Suprapubic skin (tissue), 4 donors: ENCODE results near the gene CSRP1. TPM values are rescaled to one million over a fixed set of nuclear protein-coding genes. Genes with fewer than 3 reads are reported as not detected.
"Not testable (repeated sequence)": the region's sequence is repeated elsewhere in the genome, so short reads cannot be mapped to it uniquely, and the experiment has no call there.

Experiments used
- DNase-seq, 2 donors: peaks; one replicate each; pipeline ENCODE4 v3.0.0-alpha.2; 2019; ENCODE audit warnings: low spot score in 2 of 2
- H3K27ac ChIP-seq: fragments of 200-600 bp; sonication (generic); one replicate; pipeline ENCODE4 v1.5.1; 2019
- H3K27me3 ChIP-seq: fragments of 200-600 bp; sonication (generic); one replicate; pipeline ENCODE4 v1.5.1; 2019
- H3K36me3 ChIP-seq: fragments of 200-600 bp; sonication (generic); one replicate; pipeline ENCODE4 v1.5.1; 2019
- H3K4me1 ChIP-seq: fragments of 200-600 bp; sonication (generic); one replicate; pipeline ENCODE4 v1.5.1; 2019
- H3K4me3 ChIP-seq: fragments of 200-600 bp; sonication (generic); one replicate; pipeline ENCODE4 v1.5.1; 2019; ENCODE audit warnings: mild to moderate bottlenecking
- H3K9me3 ChIP-seq: fragments of 200-600 bp; sonication (generic); one replicate; pipeline ENCODE4 v1.5.1; 2019
- EP300 ChIP-seq: sonication (generic); formaldehyde crosslinking; IDR thresholded peaks from one replicate; pipeline ENCODE4 v1.6.1; 2017; ENCODE audit warnings: antibody characterized with exemption
- POLR2A ChIP-seq, 2 donors: fragments of 450-650 bp; IDR thresholded peaks; one replicate each; pipeline ENCODE4 v1.6.1; 2017; ENCODE audit warnings: antibody characterized with exemption in 2 of 2, mild to moderate bottlenecking in 2 of 2, moderate library complexity in 2 of 2
- POLR2AphosphoS5 ChIP-seq, 3 donors: sonication (generic); formaldehyde crosslinking; IDR thresholded peaks; one replicate each; pipeline ENCODE4 v1.6.1; 2017; ENCODE audit warnings: antibody characterized with exemption in 3 of 3
- WGBS: methylation state at CpG from one replicate; pipeline ENCODE4 v1.1.5; 2018; 5-methylcytosine and 5-hydroxymethylcytosine counted together
- total RNA-seq, 4 donors: library from RNA; depleted of rRNA; stranded (reverse); fragments of >200 nt; gene quantifications; one replicate each; pipeline ENCODE4 v1.1.0, GENCODE V29; 2016
- TF ChIP-seq, protein P1 (sequence below), 2 donors: fragments of 200-600 bp in 1 of 2; fragments of 450-650 bp in 1 of 2; sonication (generic) in 1 of 2; IDR thresholded peaks; one replicate each; pipeline ENCODE4 v1.5.1; 2016 to 2019; ENCODE audit warnings: antibody characterized with exemption in 2 of 2, mild to moderate bottlenecking in 1 of 2, moderate library complexity in 1 of 2

Gene CSRP1
- total RNA-seq, 4 donors from 2014 or later: 379 to 436 (median 414) TPM

DNA sequence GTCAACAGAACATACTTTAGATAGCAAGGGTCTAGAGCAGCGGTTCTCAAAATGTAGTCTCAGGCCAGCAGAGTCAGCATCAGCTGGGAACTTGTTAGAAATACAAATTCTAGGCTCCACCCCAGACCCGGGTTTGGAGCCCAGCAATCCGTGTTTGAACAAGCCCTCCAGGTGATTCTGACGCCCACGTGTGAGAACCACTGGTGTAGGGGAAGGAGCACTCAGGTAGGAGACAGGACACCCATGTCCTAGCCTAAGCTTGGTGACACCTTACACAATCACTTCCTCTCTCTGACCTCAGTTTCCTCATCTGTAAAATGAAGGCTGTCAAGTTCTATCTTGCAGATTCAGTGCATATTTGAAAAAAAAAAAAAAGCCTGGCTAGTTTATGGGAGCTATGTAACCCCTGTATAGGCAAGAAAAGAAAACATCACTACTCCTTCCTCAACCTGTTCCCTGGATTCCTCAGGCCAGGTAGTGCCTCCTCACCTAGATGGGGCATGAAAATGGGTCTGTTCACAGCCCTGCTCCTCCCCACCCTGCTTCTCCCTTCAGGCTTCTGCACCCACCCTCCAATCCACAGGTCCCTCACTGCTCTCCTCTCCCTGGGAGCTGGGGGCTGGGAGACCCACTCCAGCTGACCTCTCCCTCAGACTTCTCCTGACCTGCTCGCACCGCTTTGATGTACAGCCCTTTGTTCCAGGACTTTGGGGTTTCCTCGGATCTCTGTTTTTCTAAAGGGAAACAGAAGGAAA lies 30.8 kb downstream of the CSRP1 start:
- H3K27ac ChIP-seq: peak overlapping the region; percentile 75
- no peaks in the 10 kb centered on the region for H3K36me3 ChIP-seq
- DNase-seq: no peak
- 56% methylated on average over 8 of the region's 8 CpGs for WGBS
- no peaks in the 10 kb centered on the region for H3K27me3 ChIP-seq
- H3K9me3 ChIP-seq: no peaks in the 10 kb centered on the region
- H3K4me3 ChIP-seq: no peak overlapping the region
- H3K4me1 ChIP-seq: peaks cover 62% of the 10 kb centered on the region
- TF ChIP-seq POLR2AphosphoS5 (IDR thresholded peaks at IDR 0.05) (no peak), EP300 (no peak), POLR2A (IDR thresholded peaks at IDR 0.05) (no peak)
- TF ChIP-seq, protein P1, sequence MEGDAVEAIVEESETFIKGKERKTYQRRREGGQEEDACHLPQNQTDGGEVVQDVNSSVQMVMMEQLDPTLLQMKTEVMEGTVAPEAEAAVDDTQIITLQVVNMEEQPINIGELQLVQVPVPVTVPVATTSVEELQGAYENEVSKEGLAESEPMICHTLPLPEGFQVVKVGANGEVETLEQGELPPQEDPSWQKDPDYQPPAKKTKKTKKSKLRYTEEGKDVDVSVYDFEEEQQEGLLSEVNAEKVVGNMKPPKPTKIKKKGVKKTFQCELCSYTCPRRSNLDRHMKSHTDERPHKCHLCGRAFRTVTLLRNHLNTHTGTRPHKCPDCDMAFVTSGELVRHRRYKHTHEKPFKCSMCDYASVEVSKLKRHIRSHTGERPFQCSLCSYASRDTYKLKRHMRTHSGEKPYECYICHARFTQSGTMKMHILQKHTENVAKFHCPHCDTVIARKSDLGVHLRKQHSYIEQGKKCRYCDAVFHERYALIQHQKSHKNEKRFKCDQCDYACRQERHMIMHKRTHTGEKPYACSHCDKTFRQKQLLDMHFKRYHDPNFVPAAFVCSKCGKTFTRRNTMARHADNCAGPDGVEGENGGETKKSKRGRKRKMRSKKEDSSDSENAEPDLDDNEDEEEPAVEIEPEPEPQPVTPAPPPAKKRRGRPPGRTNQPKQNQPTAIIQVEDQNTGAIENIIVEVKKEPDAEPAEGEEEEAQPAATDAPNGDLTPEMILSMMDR (IDR thresholded peaks at IDR 0.05): no peak

DNA sequence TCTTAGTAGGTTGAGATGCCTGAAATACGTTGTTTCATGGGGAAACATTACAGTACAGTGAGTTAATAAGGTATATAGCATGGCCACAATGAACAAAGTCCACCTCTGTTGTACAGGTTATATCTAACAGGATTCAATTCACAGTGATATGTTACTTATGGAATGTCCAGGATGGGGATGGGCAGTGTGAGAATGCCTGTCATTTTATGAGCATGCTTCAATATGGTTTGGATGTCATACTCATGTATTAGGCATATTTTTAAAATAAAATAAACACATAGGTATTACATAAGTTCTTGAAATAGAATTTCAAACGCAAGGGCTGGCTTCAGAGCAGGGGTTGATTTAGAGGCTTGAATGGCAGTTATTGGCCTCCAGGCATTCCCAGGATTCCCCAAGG lies 31.8 kb downstream of the CSRP1 start:
- H3K36me3 ChIP-seq: no peaks in the 10 kb centered on the region
- H3K4me1 ChIP-seq: peaks cover 52% of the 10 kb centered on the region
- 75% methylated on average over 2 of the region's 2 CpGs for WGBS
- no peaks in the 10 kb centered on the region for H3K27me3 ChIP-seq
- no peaks in the 10 kb centered on the region for H3K9me3 ChIP-seq
- H3K27ac ChIP-seq: no peak overlapping the region
- no peak overlapping the region for H3K4me3 ChIP-seq
- TF ChIP-seq POLR2AphosphoS5 (IDR thresholded peaks at IDR 0.05): no peak
- TF ChIP-seq POLR2A (IDR thresholded peaks at IDR 0.05): no peak
- no peak for TF ChIP-seq EP300
- TF ChIP-seq, protein P1 (IDR thresholded peaks at IDR 0.05): no peak
- no peak for DNase-seq

DNA sequence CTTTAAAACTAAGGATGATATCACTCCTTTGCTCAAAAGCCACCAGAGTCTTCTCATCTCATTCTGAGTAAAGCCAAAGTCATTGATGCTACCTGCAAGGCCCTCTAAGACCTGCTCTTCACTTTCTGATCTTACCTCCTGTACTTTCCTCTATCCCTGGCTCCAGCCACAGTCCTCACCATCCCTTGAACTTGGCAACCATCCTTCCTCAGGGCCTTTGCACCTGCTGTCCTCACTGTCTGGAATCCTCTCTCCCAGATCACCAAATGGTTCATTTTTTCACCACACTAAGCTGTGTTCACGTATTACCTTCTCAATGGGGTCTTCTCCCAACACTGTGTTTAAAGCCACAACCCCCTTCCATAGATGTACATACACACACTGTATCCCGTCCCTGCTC lies 33.6 kb downstream of the CSRP1 start:
- Histone ChIP-seq H3K27me3 (no peaks in the 10 kb centered on the region), H3K36me3 (no peaks in the 10 kb centered on the region), H3K4me1 (peaks cover 49% of the 10 kb centered on the region), H3K9me3 (no peaks in the 10 kb centered on the region), H3K4me3 (no peak overlapping the region), H3K27ac (no peak overlapping the region)
- WGBS: 97% methylated on average over 2 of the region's 2 CpGs
- TF ChIP-seq EP300 (no peak), POLR2AphosphoS5 (IDR thresholded peaks at IDR 0.05) (no peak), POLR2A (IDR thresholded peaks at IDR 0.05) (no peak)
- TF ChIP-seq, protein P1 (IDR thresholded peaks at IDR 0.05): no peak
- DNase-seq: no peak

DNA sequence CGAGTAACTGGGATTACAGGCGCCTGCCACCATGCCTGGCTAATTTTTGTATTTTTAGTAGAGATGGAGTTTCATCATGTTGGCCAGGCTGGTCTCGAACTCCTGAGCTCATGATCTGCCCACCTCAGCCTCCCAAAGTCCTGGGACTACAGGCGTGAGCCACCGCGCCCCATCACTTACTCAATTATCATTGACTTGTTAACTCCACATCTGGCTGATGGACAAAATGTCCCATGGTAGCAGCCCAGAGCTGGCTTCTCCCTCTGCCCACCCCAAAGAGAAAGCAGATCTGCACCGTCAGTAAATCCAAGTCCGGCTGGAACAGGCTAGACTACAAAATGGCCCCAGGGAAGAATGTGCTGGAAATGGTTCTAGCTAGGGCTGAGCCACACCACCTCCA lies 34.6 kb downstream of the CSRP1 start:
- WGBS: 85% methylated on average over 8 of the region's 8 CpGs

DNA sequence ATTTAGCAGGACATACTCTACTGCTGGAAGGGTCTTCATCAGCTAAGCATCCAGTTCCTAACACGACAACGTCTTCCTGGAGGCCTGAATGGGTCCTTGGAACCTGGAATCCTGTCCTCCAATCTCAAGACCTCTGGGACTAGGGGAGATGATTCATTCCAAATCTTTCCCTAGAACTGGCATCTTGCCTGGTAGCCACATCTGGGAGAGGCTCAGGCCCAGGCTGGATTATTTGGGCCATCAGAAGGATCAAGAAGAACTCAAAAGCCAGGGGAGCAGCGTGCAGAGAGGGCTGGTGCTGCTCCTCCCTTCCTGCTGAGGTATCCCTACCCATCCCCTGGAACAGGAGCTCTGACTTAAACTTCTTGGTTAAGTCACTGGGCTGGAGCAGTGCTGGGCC lies 35.2 kb downstream of the CSRP1 start:
- 54% methylated on average over 3 of the region's 3 CpGs for WGBS
- peaks cover 53% of the 10 kb centered on the region for H3K4me1 ChIP-seq

More for the DNA sequence above, 34.6 kb downstream of the CSRP1 start:
- not testable (repeated sequence) for DNase-seq, H3K36me3 ChIP-seq, H3K27me3 ChIP-seq, H3K4me3 ChIP-seq, H3K27ac ChIP-seq, H3K9me3 ChIP-seq
- peaks cover 54% of the 10 kb centered on the region for H3K4me1 ChIP-seq

More for the DNA sequence above, 35.2 kb downstream of the CSRP1 start:
- Histone ChIP-seq H3K36me3 (no peaks in the 10 kb centered on the region), H3K27ac (no peak overlapping the region), H3K4me3 (no peak overlapping the region), H3K27me3 (no peaks in the 10 kb centered on the region), H3K9me3 (no peaks in the 10 kb centered on the region)
- no peak for TF ChIP-seq EP300
- TF ChIP-seq, protein P1 (IDR thresholded peaks at IDR 0.05): no peak
- TF ChIP-seq POLR2A (IDR thresholded peaks at IDR 0.05): no peak
- TF ChIP-seq POLR2AphosphoS5 (IDR thresholded peaks at IDR 0.05): no peak
- no peak for DNase-seq
